Mesenchymal stem cell (in vitro differentiated cells and primary cell): Measurements from ENCODE around the gene MDP1.
A peak's percentile ranks its signal among the peaks of the same experiment; 100 is the strongest.

Experiments
- DNase-seq: peaks from one replicate; pipeline ENCODE4 v3.0.0-alpha.2; 2013
- H2AFZ ChIP-seq: one replicate; pipeline ENCODE4 v1.6.1; 2013; ENCODE audit warnings: low read depth, mild to moderate bottlenecking, control low read depth, inconsistent platforms, low read length, moderate library complexity
- H2AK5ac ChIP-seq: 2 replicates; pipeline ENCODE4 v1.6.1; 2013; ENCODE audit warnings: low read length, moderate library complexity, mild to moderate bottlenecking, inconsistent platforms; ENCODE audit not compliant: severe bottlenecking
- H2BK120ac ChIP-seq: one replicate; pipeline ENCODE4 v1.6.1; 2013; ENCODE audit warnings: low read depth, mild to moderate bottlenecking, inconsistent platforms, low read length, moderate library complexity
- H2BK12ac ChIP-seq, 2 experiments: one replicate each; pipeline ENCODE4 v1.6.1; 2013; ENCODE audit warnings: inconsistent platforms in 2 of 2, low read length in 2 of 2, mild to moderate bottlenecking in 2 of 2, moderate library complexity in 2 of 2, control low read depth in 1 of 2
- H2BK15ac ChIP-seq: one replicate; pipeline ENCODE4 v1.6.1; 2013; ENCODE audit warnings: mild to moderate bottlenecking, low read depth, inconsistent platforms; ENCODE audit not compliant: poor library complexity, severe bottlenecking
- H2BK5ac ChIP-seq: 2 replicates; pipeline ENCODE4 v1.6.1; 2013; ENCODE audit warnings: low read depth, mild to moderate bottlenecking, low read length, control low read depth, inconsistent platforms; ENCODE audit not compliant: poor library complexity, severe bottlenecking
- H3K14ac ChIP-seq, 2 experiments: one replicate each; pipeline ENCODE4 v1.6.1; 2013; ENCODE audit warnings: inconsistent platforms in 2 of 2, low read length in 2 of 2, control low read depth in 1 of 2, mild to moderate bottlenecking in 1 of 2, moderate library complexity in 1 of 2
- H3K18ac ChIP-seq, 2 experiments: one replicate each; pipeline ENCODE4 v1.6.1; 2013; ENCODE audit warnings: inconsistent platforms in 2 of 2, low read length in 2 of 2, control low read depth in 1 of 2, low read depth in 1 of 2, mild to moderate bottlenecking in 1 of 2
- H3K23ac ChIP-seq, 2 experiments: one replicate each; pipeline ENCODE4 v1.6.1; 2013; ENCODE audit warnings: inconsistent platforms in 2 of 2, low read length in 2 of 2, mild to moderate bottlenecking in 2 of 2, moderate library complexity in 2 of 2, control low read depth in 1 of 2
- H3K27ac ChIP-seq: 2 replicates; pipeline ENCODE4 v1.5.1; 2013; ENCODE audit warnings: mild to moderate bottlenecking, moderate library complexity, low read length, control low read depth, inconsistent platforms; ENCODE audit not compliant: poor library complexity, severe bottlenecking
- H3K27me3 ChIP-seq, 2 experiments: 2 replicates each; pipeline versions ENCODE4 v1.6.1 to v1.7.0; 2013; ENCODE audit warnings: low read length in 2 of 2, mild to moderate bottlenecking in 2 of 2, moderate library complexity in 2 of 2, control low read depth in 1 of 2, inconsistent platforms in 1 of 2; ENCODE audit not compliant: control insufficient read depth in 1 of 2, insufficient read depth in 1 of 2
- H3K36me3 ChIP-seq, 2 experiments: 2 replicates each; pipeline versions ENCODE4 v1.6.1 to v1.7.0; 2013; ENCODE audit warnings: low read length in 2 of 2, control low read depth in 1 of 2, inconsistent platforms in 1 of 2, low read depth in 1 of 2, mild to moderate bottlenecking in 1 of 2; ENCODE audit not compliant: insufficient read depth in 2 of 2, control insufficient read depth in 1 of 2
- H3K4ac ChIP-seq, 2 experiments: one replicate each; pipeline ENCODE4 v1.6.1; 2013; ENCODE audit warnings: inconsistent platforms in 2 of 2, low read length in 2 of 2, mild to moderate bottlenecking in 2 of 2, moderate library complexity in 2 of 2, control low read depth in 1 of 2, low read depth in 1 of 2
- H3K4me1 ChIP-seq: 2 replicates; pipeline ENCODE4 v1.6.1; 2013; ENCODE audit warnings: low read depth, low read length, control low read depth; ENCODE audit not compliant: control insufficient read depth, insufficient read depth
- H3K4me2 ChIP-seq: 2 replicates; pipeline ENCODE4 v1.6.1; 2013; ENCODE audit warnings: low read length, mild to moderate bottlenecking, inconsistent platforms; ENCODE audit not compliant: poor library complexity, severe bottlenecking
- H3K4me3 ChIP-seq, 2 experiments: 2 replicates each; pipeline versions ENCODE4 v1.5.1 to v1.7.0; 2013; ENCODE audit warnings: low read length in 2 of 2, mild to moderate bottlenecking in 2 of 2, control low read depth in 1 of 2, low read depth in 1 of 2; ENCODE audit not compliant: insufficient read depth in 1 of 2
- H3K79me1 ChIP-seq: replicated peaks from 2 replicates; pipeline ENCODE4 v1.6.1; 2013; ENCODE audit warnings: mild to moderate bottlenecking, control low read depth, low read length, inconsistent platforms; ENCODE audit not compliant: poor library complexity, severe bottlenecking
- H3K9ac ChIP-seq: 2 replicates; pipeline ENCODE4 v1.7.0; 2013; ENCODE audit warnings: mild to moderate bottlenecking, low read length, moderate library complexity
- H3K9me3 ChIP-seq: 2 replicates; pipeline ENCODE4 v1.7.0; 2013; ENCODE audit warnings: mild to moderate bottlenecking, low read length; ENCODE audit not compliant: control insufficient read depth
- H4K8ac ChIP-seq: one replicate; pipeline ENCODE4 v1.6.1; 2013; ENCODE audit warnings: inconsistent platforms, mild to moderate bottlenecking, low read length, moderate library complexity
- H4K91ac ChIP-seq: one replicate; pipeline ENCODE4 v1.6.1; 2013; ENCODE audit warnings: mild to moderate bottlenecking, low read length, inconsistent platforms
- whole genome bisulfite sequencing: methylation state at CpG from one replicate; pipeline ENCODE4 v1.1.7; 2013; ENCODE audit warnings: mixed read lengths; 5-methylcytosine and 5-hydroxymethylcytosine counted together

The MDP1 gene

DNA sequence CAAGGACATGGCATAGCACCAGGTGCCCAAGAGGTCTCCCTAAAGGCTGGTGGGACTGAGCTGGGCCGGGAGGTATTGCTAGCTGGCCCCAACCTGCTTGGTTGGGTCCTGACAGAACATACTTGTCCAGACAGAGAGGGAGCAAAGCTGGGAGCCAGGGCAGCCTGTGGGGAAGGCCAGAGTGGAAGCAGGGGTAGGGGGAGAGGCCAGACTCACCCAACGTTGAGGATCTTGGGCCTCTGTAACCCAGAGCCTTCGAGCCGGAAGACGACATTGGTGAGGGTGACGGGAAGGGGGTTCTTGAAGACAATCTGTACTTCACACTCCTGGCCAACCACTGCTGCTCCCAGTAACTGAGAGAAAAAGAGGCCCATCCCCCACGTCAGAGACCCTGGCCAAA lies 38.1 kb upstream of the MDP1 start:
- H4K8ac ChIP-seq, result no peak overlapping the region
- no peak overlapping the region for H4K91ac ChIP-seq

DNA sequence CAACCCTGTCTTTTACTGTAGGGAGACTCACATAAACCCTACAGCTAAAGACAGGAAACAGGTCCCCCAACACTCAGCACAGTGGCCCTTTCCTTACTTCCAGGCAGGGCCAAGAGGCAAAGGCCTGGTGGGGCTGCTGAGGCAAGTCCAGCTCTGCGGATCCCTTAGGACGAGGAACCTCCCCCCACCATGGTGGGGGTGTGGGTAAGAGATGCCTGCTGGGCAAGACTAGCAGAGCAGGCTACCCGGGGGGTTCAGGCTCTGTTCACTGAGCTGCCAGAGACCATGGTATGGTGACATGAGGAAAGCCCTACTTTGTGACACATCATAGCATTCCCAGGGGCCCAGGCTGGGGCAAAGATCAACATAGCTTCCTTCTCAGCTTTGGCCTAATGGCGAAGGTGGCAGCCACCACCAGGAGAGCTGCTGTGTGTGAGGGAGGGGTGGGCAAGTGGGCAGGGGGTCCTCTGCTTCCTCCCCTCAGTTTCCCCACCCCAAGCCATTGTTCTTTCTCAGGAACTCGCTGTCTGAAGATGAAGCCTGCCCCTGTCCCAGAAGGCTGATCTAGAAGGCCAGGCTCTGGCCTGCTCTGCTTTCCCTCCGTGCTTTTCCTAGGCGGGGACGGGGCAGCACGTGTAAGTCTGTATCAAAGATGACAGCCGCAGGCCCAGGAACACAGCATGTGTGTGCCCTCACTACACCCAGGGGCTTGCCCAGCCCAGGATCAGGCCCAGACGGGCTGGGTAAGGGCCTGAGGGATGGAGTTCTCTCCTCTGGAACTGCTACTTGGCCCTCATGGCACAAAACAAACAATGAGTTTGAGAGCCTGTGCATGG lies 36.6 kb upstream of the MDP1 start:
- no peak overlapping the region for H2BK120ac ChIP-seq
- no peak for DNase-seq
- no peaks in the 10 kb centered on the region for H3K79me1 ChIP-seq
- no peak overlapping the region for H3K14ac ChIP-seq
- peaks cover 18 to 22% of the 10 kb centered on the region in 2 experiments for H3K36me3 ChIP-seq
- no peak overlapping the region for H2BK15ac ChIP-seq
- peak overlapping the region; percentile 39 for H4K8ac ChIP-seq
- no peak overlapping the region for H3K4me2 ChIP-seq
- no peaks in the 10 kb centered on the region for H3K27me3 ChIP-seq
- no peak overlapping the region for H2BK5ac ChIP-seq
- H3K9me3 ChIP-seq, result no peaks in the 10 kb centered on the region
- H2BK12ac ChIP-seq, result no peak overlapping the region
- H3K4ac ChIP-seq, result no peak overlapping the region
- no peak overlapping the region for H3K27ac ChIP-seq
- no peak overlapping the region for H4K91ac ChIP-seq
- H3K23ac ChIP-seq, result no peak overlapping the region
- 87% methylated on average over 11 of the region's 11 CpGs for WGBS
- no peak overlapping the region for H3K4me3 ChIP-seq
- H2AFZ ChIP-seq, result no peak overlapping the region
- H3K18ac ChIP-seq, result no peak overlapping the region
- H3K4me1 ChIP-seq, result peaks cover 8% of the 10 kb centered on the region
- no peak overlapping the region for H2AK5ac ChIP-seq
- no peak overlapping the region for H3K9ac ChIP-seq

More for the DNA sequence above, 38.1 kb upstream of the MDP1 start:
- H3K4me3 ChIP-seq, result no peak overlapping the region
- no peak overlapping the region for H3K14ac ChIP-seq
- no peak overlapping the region for H3K23ac ChIP-seq
- H2AFZ ChIP-seq, result no peak overlapping the region
- no peak overlapping the region for H3K27ac ChIP-seq
- no peak overlapping the region for H2BK12ac ChIP-seq
- no peaks in the 10 kb centered on the region for H3K9me3 ChIP-seq
- no peak overlapping the region for H2BK15ac ChIP-seq
- no peaks in the 10 kb centered on the region for H3K27me3 ChIP-seq
- no peak overlapping the region for H3K4me2 ChIP-seq
- H3K4me1 ChIP-seq, result peaks cover 8% of the 10 kb centered on the region
- no peak overlapping the region for H2BK120ac ChIP-seq
- no peaks in the 10 kb centered on the region for H3K79me1 ChIP-seq
- DNase-seq, result no peak
- WGBS, result 89% methylated on average over 7 of the region's 7 CpGs
- peaks cover 18 to 28% of the 10 kb centered on the region in 2 experiments for H3K36me3 ChIP-seq
- H2AK5ac ChIP-seq, result no peak overlapping the region
- no peak overlapping the region for H3K4ac ChIP-seq
- no peak overlapping the region for H3K9ac ChIP-seq
- H3K18ac ChIP-seq, result no peak overlapping the region
- H2BK5ac ChIP-seq, result no peak overlapping the region

DNA sequence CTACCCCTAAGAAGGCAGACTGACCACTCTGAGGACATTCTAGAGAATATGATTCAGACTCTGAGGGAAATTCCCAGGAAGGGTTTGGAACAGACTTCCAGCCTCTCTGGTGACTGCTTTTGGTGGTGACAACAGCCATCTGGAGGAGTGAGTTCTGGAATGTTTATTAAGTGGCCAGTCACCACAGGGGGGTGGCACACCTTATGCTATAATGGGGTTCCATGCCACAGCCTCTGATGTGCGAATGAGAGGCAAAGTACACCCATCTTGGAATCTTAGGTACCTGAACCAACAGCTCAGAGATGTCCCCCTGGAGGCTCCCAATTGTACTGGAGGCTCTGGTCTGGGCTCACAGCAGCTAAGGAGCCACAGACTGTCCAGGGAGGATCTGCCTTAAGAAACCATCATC lies 36.0 kb upstream of the MDP1 start:
- H2BK12ac ChIP-seq, result no peak overlapping the region
- peaks cover 18 to 22% of the 10 kb centered on the region in 2 experiments for H3K36me3 ChIP-seq
- no peak overlapping the region for H2AFZ ChIP-seq
- peak; percentile 78 for DNase-seq
- H3K4me3 ChIP-seq, result no peak overlapping the region
- WGBS, result 73% methylated on average over 1 of the region's 1 CpG
- H2BK15ac ChIP-seq, result no peak overlapping the region
- H4K91ac ChIP-seq, result no peak overlapping the region
- no peak overlapping the region for H3K18ac ChIP-seq
- no peaks in the 10 kb centered on the region for H3K27me3 ChIP-seq
- H4K8ac ChIP-seq, result no peak overlapping the region
- no peaks in the 10 kb centered on the region for H3K9me3 ChIP-seq
- no peak overlapping the region for H2BK5ac ChIP-seq
- H3K4me2 ChIP-seq, result no peak overlapping the region
- no peak overlapping the region for H2AK5ac ChIP-seq
- H2BK120ac ChIP-seq, result no peak overlapping the region
- H3K9ac ChIP-seq, result no peak overlapping the region
- no peak overlapping the region for H3K14ac ChIP-seq
- no peak overlapping the region for H3K27ac ChIP-seq
- H3K79me1 ChIP-seq, result no peaks in the 10 kb centered on the region
- peaks cover 8% of the 10 kb centered on the region for H3K4me1 ChIP-seq
- H3K23ac ChIP-seq, result no peak overlapping the region
- H3K4ac ChIP-seq, result no peak overlapping the region

DNA sequence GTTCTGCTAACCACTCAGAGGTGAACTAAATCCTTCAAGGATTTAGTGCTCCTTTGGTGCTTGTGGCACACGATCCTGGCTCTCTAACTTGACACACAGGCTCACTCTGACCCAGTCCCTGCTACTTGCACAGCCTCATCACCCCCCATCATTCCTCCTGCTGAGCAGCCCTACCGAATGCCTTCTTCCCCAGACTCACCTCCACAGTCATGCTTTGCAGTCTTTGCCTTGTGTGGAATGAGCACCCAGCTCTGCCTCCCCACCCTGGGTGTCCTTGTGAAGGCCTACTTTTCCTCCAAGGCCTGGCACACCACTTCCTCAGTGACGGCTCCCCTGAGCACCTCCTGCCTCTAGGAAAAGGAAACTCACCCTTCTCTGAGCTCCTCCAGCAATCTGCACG lies 34.5 kb upstream of the MDP1 start:
- WGBS, result 71% methylated on average over 4 of the region's 4 CpGs
- DNase-seq, result no peak
- Histone ChIP-seq H4K91ac (no peak overlapping the region), H3K4me1 (peaks cover 8% of the 10 kb centered on the region), H2AK5ac (no peak overlapping the region), H3K9ac (no peak overlapping the region), H3K23ac (no peak overlapping the region), H2BK5ac (no peak overlapping the region), H3K27ac (no peak overlapping the region), H3K18ac (no peak overlapping the region), H2BK12ac (no peak overlapping the region), H2BK120ac (no peak overlapping the region), H2BK15ac (no peak overlapping the region), H3K14ac (no peak overlapping the region), H2AFZ (no peak overlapping the region), H3K27me3 (no peaks in the 10 kb centered on the region), H3K4me3 (no peak overlapping the region), H3K36me3 (peaks cover 13 to 20% of the 10 kb centered on the region in 2 experiments), H3K4me2 (no peak overlapping the region), H4K8ac (no peak overlapping the region), H3K79me1 (no peaks in the 10 kb centered on the region), H3K9me3 (no peaks in the 10 kb centered on the region), H3K4ac (no peak overlapping the region)
